H1 (cell line): Measurements from ENCODE around the gene SP4. TPM values are rescaled to one million over a fixed set of nuclear protein-coding genes. Genes with fewer than 3 reads are reported as not detected.

Source experiments
- CTCF ChIA-PET: fragments of 300-600 bp; sonication (Branson Sonifier 250); formaldehyde crosslinking; loops from one replicate; lab custom pipeline; 2021; ENCODE audit not compliant: partially characterized antibody; lab: Charles Lee
- POLR2A ChIA-PET: fragments of 300-600 bp; sonication (Branson Sonifier 250); formaldehyde crosslinking; loops from one replicate; lab custom pipeline; 2021; ENCODE audit warnings: inconsistent platforms; ENCODE audit not compliant: partially characterized antibody; lab: Charles Lee
- DNase-seq, 2 experiments: peaks; one replicate each; pipeline versions ENCODE4 v3.0.0 to v3.0.0-alpha.2; 2010 to 2022; ENCODE audit warnings: low spot score in 2 of 2, low read depth in 1 of 2, mixed read lengths in 1 of 2
- FAIRE-seq: peaks from 2 replicates; lab custom pipeline; 2011; peaks lifted over from hg19 to GRCh38; lab: Jason Lieb, UNC
- H2AFZ ChIP-seq: 2 replicates; pipeline ENCODE4 v1.8.1; 2012; ENCODE audit warnings: low read length, inconsistent platforms
- H2AK5ac ChIP-seq: 2 replicates; pipeline ENCODE4 v1.6.1; 2013; ENCODE audit warnings: low read depth, low read length
- H2BK120ac ChIP-seq: replicated peaks from 2 replicates; pipeline ENCODE3; 2013; ENCODE audit warnings: low read depth, low read length, inconsistent platforms
- H2BK12ac ChIP-seq: 2 replicates; pipeline ENCODE4 v1.6.1; 2013; ENCODE audit warnings: low read depth, low read length
- H2BK15ac ChIP-seq: 2 replicates; pipeline ENCODE4 v1.6.1; 2013; ENCODE audit warnings: low read length
- H2BK20ac ChIP-seq: 2 replicates; pipeline ENCODE4 v1.6.1; 2013; ENCODE audit warnings: low read length
- H2BK5ac ChIP-seq: 2 replicates; pipeline ENCODE4 v1.6.1; 2013; ENCODE audit warnings: low read depth, low read length
- H3K14ac ChIP-seq: 2 replicates; pipeline ENCODE4 v1.6.1; 2013; ENCODE audit warnings: inconsistent platforms; ENCODE audit not compliant: insufficient read length
- H3K18ac ChIP-seq: 2 replicates; pipeline ENCODE4 v1.6.1; 2013; ENCODE audit warnings: low read length; ENCODE audit errors: extremely low read depth
- H3K23ac ChIP-seq: 2 replicates; pipeline ENCODE4 v1.6.1; 2013; ENCODE audit warnings: inconsistent platforms; ENCODE audit not compliant: insufficient read length
- H3K23me2 ChIP-seq: 2 replicates; pipeline ENCODE4 v1.6.1; 2013; ENCODE audit warnings: low read depth, low read length
- H3K27ac ChIP-seq: 2 replicates; pipeline ENCODE4 v1.6.1; 2011; ENCODE audit warnings: low read depth, low read length, inconsistent platforms
- H3K27me3 ChIP-seq, 4 experiments: replicated peaks in 1 of 4; 1 replicate in 1 of 4; 2 replicates in 3 of 4; pipeline versions ENCODE4 v1.6.1 to v1.8.1; 2011 to 2013; ENCODE audit warnings: low read length in 3 of 4, mild to moderate bottlenecking in 3 of 4, inconsistent platforms in 2 of 4, mixed read lengths in 2 of 4, moderate library complexity in 1 of 4; ENCODE audit not compliant: control insufficient read depth in 3 of 4, insufficient read depth in 3 of 4; ENCODE audit errors: extremely low read depth in 1 of 4
- H3K36me3 ChIP-seq, 4 experiments: 2 replicates each; pipeline versions ENCODE4 v1.6.1 to v1.8.1; 2011 to 2013; ENCODE audit warnings: mild to moderate bottlenecking in 4 of 4, low read length in 3 of 4, moderate library complexity in 2 of 4, control low read depth in 1 of 4, inconsistent platforms in 1 of 4; ENCODE audit not compliant: insufficient read depth in 4 of 4, control insufficient read depth in 2 of 4
- H3K4ac ChIP-seq: replicated peaks from 2 replicates; pipeline ENCODE3; 2013; ENCODE audit warnings: low read length, low read depth, mixed read lengths, inconsistent platforms; ENCODE audit not compliant: insufficient read length
- H3K4me1 ChIP-seq, 4 experiments: replicated peaks in 1 of 4; 1 replicate in 1 of 4; 2 replicates in 3 of 4; pipeline versions ENCODE4 v1.6.1 to v1.8.1; 2011 to 2013; ENCODE audit warnings: low read length in 3 of 4, inconsistent platforms in 2 of 4, mixed read lengths in 1 of 4; ENCODE audit not compliant: insufficient read depth in 4 of 4, control insufficient read depth in 3 of 4
- H3K4me2 ChIP-seq, 2 experiments: 2 replicates each; pipeline versions ENCODE4 v1.6.1 to v1.8.1; 2011 to 2013; ENCODE audit warnings: low read depth in 2 of 2, low read length in 2 of 2, control low read depth in 1 of 2, inconsistent platforms in 1 of 2, mild to moderate bottlenecking in 1 of 2; ENCODE audit not compliant: insufficient read depth in 1 of 2
- H3K4me3 ChIP-seq, 4 experiments: fragments of 200-600, 300-600 bp in 1 of 4; sonication (generic), shearing (Covaris generic), sonication (Bioruptor Twin) in 1 of 4; 2 replicates each; pipeline versions ENCODE4 v1.5.1 to v1.8.1; 2011 to 2016; ENCODE audit warnings: low read length in 4 of 4, low read depth in 3 of 4, control low read depth in 2 of 4, inconsistent platforms in 2 of 4, mild to moderate bottlenecking in 2 of 4, mixed read lengths in 1 of 4, moderate library complexity in 1 of 4; ENCODE audit not compliant: insufficient read depth in 2 of 4; ENCODE audit errors: extremely low read depth in 1 of 4
- H3K56ac ChIP-seq: replicated peaks from 2 replicates; pipeline ENCODE3; 2013; ENCODE audit warnings: low read depth, mild to moderate bottlenecking, mixed read lengths, low read length, inconsistent platforms; ENCODE audit not compliant: insufficient read length
- H3K79me1 ChIP-seq: 2 replicates; pipeline ENCODE4 v1.6.1; 2013; ENCODE audit warnings: low read depth, low read length, control low read depth
- H3K79me2 ChIP-seq, 2 experiments: 2 replicates each; pipeline versions ENCODE4 v1.6.1 to v1.8.1; 2012 to 2013; ENCODE audit warnings: low read length in 2 of 2, mild to moderate bottlenecking in 2 of 2, inconsistent platforms in 1 of 2; ENCODE audit not compliant: insufficient read depth in 2 of 2, control insufficient read depth in 1 of 2
- H3K9ac ChIP-seq, 4 experiments: replicated peaks in 1 of 4; 1 replicate in 1 of 4; 2 replicates in 3 of 4; pipeline versions ENCODE4 v1.6.1 to v1.8.1; 2011 to 2013; ENCODE audit warnings: low read depth in 3 of 4, low read length in 3 of 4, control low read depth in 2 of 4, mild to moderate bottlenecking in 2 of 4, moderate library complexity in 2 of 4, inconsistent platforms in 1 of 4; ENCODE audit errors: extremely low read depth in 1 of 4
- H3K9me3 ChIP-seq, 2 experiments: 2 replicates each; pipeline versions ENCODE4 v1.6.1 to v1.8.1; 2012 to 2013; ENCODE audit warnings: mild to moderate bottlenecking in 2 of 2, moderate library complexity in 2 of 2, control low read depth in 1 of 2, inconsistent platforms in 1 of 2, low read depth in 1 of 2, low read length in 1 of 2, mixed read lengths in 1 of 2; ENCODE audit not compliant: insufficient read depth in 2 of 2
- H4K20me1 ChIP-seq, 2 experiments: replicated peaks in 1 of 2; 2 replicates each; pipeline versions ENCODE3 to v1.8.1; 2011 to 2013; ENCODE audit warnings: inconsistent platforms in 2 of 2, low read length in 2 of 2, mild to moderate bottlenecking in 1 of 2; ENCODE audit not compliant: insufficient read depth in 2 of 2, control insufficient read depth in 1 of 2
- H4K5ac ChIP-seq: 2 replicates; pipeline ENCODE4 v1.6.1; 2013; ENCODE audit warnings: low read length, low read depth, mixed read lengths, inconsistent platforms; ENCODE audit not compliant: insufficient read length
- H4K8ac ChIP-seq: 2 replicates; pipeline ENCODE4 v1.8.0; 2013; ENCODE audit warnings: mild to moderate bottlenecking, moderate library complexity, low read length, inconsistent platforms; ENCODE audit not compliant: insufficient read depth; ENCODE audit errors: extremely low read depth
- H4K91ac ChIP-seq: replicated peaks from 2 replicates; pipeline ENCODE3; 2013; ENCODE audit warnings: low read length, mixed read lengths, inconsistent platforms; ENCODE audit not compliant: insufficient read length
- KDM1A ChIP-seq: fragments of 200-600, 300-600 bp; sonication (generic); IDR thresholded peaks from 2 replicates; pipeline ENCODE4 v1.7.1; 2016; ENCODE audit warnings: mild to moderate bottlenecking, low read length, borderline replicate concordance
- RFX5 ChIP-seq: IDR thresholded peaks from 2 replicates; pipeline ENCODE4 v1.6.1; 2011; ENCODE audit warnings: low read depth, low read length, improper control_type of control experiment, borderline replicate concordance
- RXRA ChIP-seq: IDR thresholded peaks from 2 replicates; pipeline ENCODE4 v1.6.1; 2011; ENCODE audit warnings: low read depth, mild to moderate bottlenecking, low read length, moderate library complexity; ENCODE audit not compliant: insufficient read depth
- SAP30 ChIP-seq: fragments of 300-600 bp; sonication (generic); IDR thresholded peaks from 2 replicates; pipeline ENCODE4 v1.7.1; 2012; ENCODE audit warnings: low read length, moderate library complexity, mild to moderate bottlenecking, inconsistent platforms; ENCODE audit not compliant: insufficient read depth, insufficient replicate concordance
- SIRT6 ChIP-seq: IDR thresholded peaks from one replicate; pipeline ENCODE4 v1.7.1; 2012; ENCODE audit warnings: low read length, inconsistent platforms
- YY1 ChIP-seq: IDR thresholded peaks from 2 replicates; pipeline ENCODE4 v1.6.1; 2011; ENCODE audit warnings: low read depth, mild to moderate bottlenecking, low read length
- WGBS, 2 experiments: shearing (Covaris generic) in 1 of 2; methylation state at CpG; one replicate each; pipeline versions ENCODE4 v1.1.6 to v1.1.7; 2013 to 2015; ENCODE audit warnings: low lambda C conversion rate in 2 of 2, mixed read lengths in 2 of 2, inconsistent platforms in 1 of 2, low coverage in 1 of 2, missing lambda C conversion rate in 1 of 2; ENCODE audit not compliant: insufficient replicate concordance in 2 of 2, insufficient coverage in 1 of 2, insufficient read length in 1 of 2; ENCODE audit errors: extremely low coverage in 1 of 2, missing lambda C conversion rate in 1 of 2; 5-methylcytosine and 5-hydroxymethylcytosine counted together
- polyA plus RNA-seq, 7 experiments: library from polyadenylated mRNA; depleted of rRNA in 3 of 7; stranded (reverse) in 5 of 7; unstranded in 2 of 7; fragments of >200 nt in 5 of 7; fragments of 200-250 nt in 2 of 7; gene quantifications; 1 replicate in 5 of 7; 2 replicates in 1 of 7; 4 replicates in 1 of 7; pipeline versions ENCODE4 v1.2.1 to v1.2.3, GENCODE V29; 2011 to 2013; ENCODE audit warnings: missing spikeins in 2 of 7, mixed read lengths in 2 of 7
- total RNA-seq: library from RNA; stranded (reverse); fragmentation: NEBNext Ultra II Directional; extraction: Animal tissue kit (Norgen Biotek cat#: 25700); gene quantifications from 2 replicates; pipeline ENCODE4 v1.2.1, GENCODE V29; 2021

SP4 gene
- total and polyA plus RNA-seq, 2 of the 8 experiments (the other 6 are each of a cell fraction or from before 2014, with no cell fraction given) = 10.0 to 24.0 TPM

DNA sequence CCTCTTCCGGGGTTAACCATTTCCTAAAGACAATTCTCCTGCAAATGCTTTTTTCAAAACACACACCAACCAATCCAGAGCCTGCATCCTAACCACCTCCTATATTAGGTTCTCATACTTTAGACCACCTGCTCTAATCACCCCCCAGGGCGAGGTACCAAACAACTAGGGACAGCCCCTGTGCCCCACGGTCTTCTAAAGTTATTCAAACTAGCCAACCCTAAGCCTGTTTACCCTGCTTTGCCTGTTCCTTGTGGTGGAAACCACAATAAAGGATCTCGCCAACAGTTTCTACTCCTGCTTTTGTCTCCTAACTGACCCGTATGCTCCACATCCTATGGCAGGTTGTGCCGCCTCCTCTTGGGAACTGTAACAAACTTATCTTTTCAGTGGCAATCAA, 21.1 kb downstream of the SP4 start:
- H3K23me2 ChIP-seq = no peaks in the 10 kb centered on the region
- H2BK120ac ChIP-seq = no peak overlapping the region
- no peak overlapping the region for H3K56ac ChIP-seq
- no peak overlapping the region for H4K5ac ChIP-seq
- H3K79me2 ChIP-seq = peaks cover 0 to 67% of the 10 kb centered on the region in 2 experiments; a peak in 3 of 4 replicates
- H2AFZ ChIP-seq = no peak overlapping the region
- H3K23ac ChIP-seq = no peak overlapping the region
- no peaks in the 10 kb centered on the region; a peak in 1 of 7 replicates for H3K4me1 ChIP-seq
- no peak overlapping the region for H2BK15ac ChIP-seq
- no peaks in the 10 kb centered on the region for H4K20me1 ChIP-seq
- H3K79me1 ChIP-seq = no peaks in the 10 kb centered on the region; the same call in 1 of the 2 replicates
- 85% methylated on average over 6 of the region's 6 CpGs; no CpG with 5 or more reads in 1 of the 2 experiments for WGBS, 2 experiments
- no peak overlapping the region for H2BK12ac ChIP-seq
- no peak overlapping the region for H2BK5ac ChIP-seq
- H3K9ac ChIP-seq = no peak overlapping the region
- H3K27me3 ChIP-seq = no peaks in the 10 kb centered on the region
- no peak overlapping the region for H4K8ac ChIP-seq
- H3K14ac ChIP-seq = no peak overlapping the region
- FAIRE-seq (no peak), DNase-seq (no peak)
- CTCF ChIA-PET = no interaction called here
- TF ChIP-seq KDM1A (no peak), RFX5 (no peak), RXRA (no peak), SAP30 (no peak), YY1 (no peak), SIRT6 (no peak)
- no peak overlapping the region for H3K4me2 ChIP-seq
- H3K4ac ChIP-seq = no peak overlapping the region
- POLR2A ChIA-PET = interaction anchor here (0.6 kb wide), 1 partner anchor 175 kb away, joined by 4 read pairs; no protein-coding TSS in a partner anchor
- no peak overlapping the region for H4K91ac ChIP-seq
- peaks cover 0 to 40% (median 18%) of the 10 kb centered on the region in 4 experiments; a peak in 6 of 8 replicates for H3K36me3 ChIP-seq
- H3K9me3 ChIP-seq = peaks cover 31 to 34% of the 10 kb centered on the region in 2 experiments
- H3K4me3 ChIP-seq = no peak overlapping the region
- no peak overlapping the region for H3K27ac ChIP-seq
- H3K18ac ChIP-seq = no peak overlapping the region
- H2AK5ac ChIP-seq = no peak overlapping the region
- no peak overlapping the region for H2BK20ac ChIP-seq
